Stimulated activated CD8-positive, alpha-beta memory T cell treated with anti-CD3 and anti-CD28 coated beads, Interleukin-7, amount 100 ng/mL, for 1 hour (primary cell): ENCODE data around the gene RNF13.
"Not testable (repeated sequence)": the region's sequence is repeated elsewhere in the genome, so short reads cannot be mapped to it uniquely, and the experiment has no call there.

Experiments
- DNase-seq, 2 donors: peaks; one replicate each; pipeline ENCODE4 v3.0.0-alpha.2; 2020; ENCODE audit warnings: low read depth in 2 of 2

Gene RNF13

GRCh38 chr3:149898771-149899170 lies 85.8 kb downstream of the RNF13 start:
- DNase-seq = no peak

GRCh38 chr3:149900322-149900721 lies 87.3 kb downstream of the RNF13 start:
- no peak for DNase-seq

- no peak for DNase-seq
These were observed 88.8 kb downstream of the RNF13 start for GRCh38 chr3:149901770-149902169.

GRCh38 chr3:149902498-149903139 lies 89.6 kb downstream of the RNF13 start:
- no peak for DNase-seq

- DNase-seq = no peak
These were observed 93.0 kb downstream of the RNF13 start for GRCh38 chr3:149906036-149906435.

GRCh38 chr3:149908424-149908957 lies 95.5 kb downstream of the RNF13 start:
- no peak for DNase-seq

GRCh38 chr3:149909923-149910322 lies 96.9 kb downstream of the RNF13 start:
- no peak for DNase-seq

GRCh38 chr3:149917124-149917667 lies 104.2 kb downstream of the RNF13 start:
- DNase-seq = no peak

GRCh38 chr3:149919509-149919908 lies 106.5 kb downstream of the RNF13 start:
- no peak for DNase-seq

GRCh38 chr3:149920119-149920518 lies 107.1 kb downstream of the RNF13 start:
- no peak for DNase-seq

- DNase-seq = no peak
These were observed 120.0 kb downstream of the RNF13 start for GRCh38 chr3:149933008-149933407.

- DNase-seq = no peak
These were observed 120.8 kb downstream of the RNF13 start for GRCh38 chr3:149933858-149934257.

GRCh38 chr3:149934524-149934923 lies 121.5 kb downstream of the RNF13 start:
- no peak for DNase-seq

- DNase-seq = peak in 1 of 2 donors; percentile 0
These were observed 123.8 kb downstream of the RNF13 start for GRCh38 chr3:149936812-149937230.

- not testable (repeated sequence) for DNase-seq
These were observed 125.5 kb downstream of the RNF13 start for GRCh38 chr3:149938392-149939055.

- DNase-seq = no peak
These were observed 128.2 kb downstream of the RNF13 start for GRCh38 chr3:149941186-149941585.

GRCh38 chr3:149941946-149942345 lies 128.9 kb downstream of the RNF13 start:
- DNase-seq = no peak

- no peak for DNase-seq
These were observed 129.4 kb downstream of the RNF13 start for GRCh38 chr3:149942409-149942808.

GRCh38 chr3:149943966-149944365 lies 131.0 kb downstream of the RNF13 start:
- DNase-seq = not testable (repeated sequence)

GRCh38 chr3:149947231-149947630 lies 134.2 kb downstream of the RNF13 start:
- no peak for DNase-seq

GRCh38 chr3:149949181-149949580 lies 136.2 kb downstream of the RNF13 start:
- no peak for DNase-seq

- no peak for DNase-seq
These were observed 141.8 kb downstream of the RNF13 start for GRCh38 chr3:149954812-149955211.

GRCh38 chr3:149955449-149955848 lies 142.4 kb downstream of the RNF13 start:
- no peak for DNase-seq
